ENCODE measurements around the gene RASAL2. TPM values are rescaled to one million over a fixed set of nuclear protein-coding genes. Genes with fewer than 3 reads are reported as not detected.

Gene RASAL2
- total RNA-seq, 2 experiments from 2014 or later, result not detected

GRCh38 chr1:178209935-178210334 lies 116.0 kb downstream of the RASAL2 start:
- ChIA-PET POLR2A (no interaction called here), CTCF (no interaction called here)
- Mint-ChIP-seq H3K27me3 (no peaks in the 10 kb centered on the region), H3K9me3 (peaks cover 39% of the 10 kb centered on the region), H3K4me1 (ENCODE audit: low read depth) (no peaks in the 10 kb centered on the region), H3K27ac (no peak overlapping the region), H3K4me3 (no peak overlapping the region), H3K36me3 (ENCODE audit: low read depth) (no peaks in the 10 kb centered on the region)
- intact Hi-C loops (cut with micrococcal nuclease), result no loop called here
- TF ChIP-seq CTCF (IDR thresholded peaks at IDR 0.05), result no peak
- no peak for DNase-seq
- ATAC-seq, result no peak

- ChIA-PET POLR2A (no interaction called here), CTCF (no interaction called here)
- no peak for TF ChIP-seq CTCF (IDR thresholded peaks at IDR 0.05)
- Mint-ChIP-seq H3K9me3 (peaks cover 3% of the 10 kb centered on the region), H3K4me3 (no peak overlapping the region), H3K27ac (no peak overlapping the region), H3K36me3 (ENCODE audit: low read depth) (no peaks in the 10 kb centered on the region), H3K27me3 (no peaks in the 10 kb centered on the region), H3K4me1 (ENCODE audit: low read depth) (no peaks in the 10 kb centered on the region)
- intact Hi-C loops (cut with micrococcal nuclease), result no loop called here
- no peak for ATAC-seq
- no peak for DNase-seq
Observed at GRCh38 chr1:178218550-178218949, 124.6 kb downstream of the RASAL2 start.

GRCh38 chr1:178220094-178220493 lies 126.2 kb downstream of the RASAL2 start:
- peaks cover 3% of the 10 kb centered on the region for H3K9me3 Mint-ChIP-seq
- ATAC-seq (no peak), DNase-seq (no peak)
- no peaks in the 10 kb centered on the region for H3K36me3 Mint-ChIP-seq (ENCODE audit: low read depth)
- H3K4me3 Mint-ChIP-seq, result no peak overlapping the region
- H3K27ac Mint-ChIP-seq, result no peak overlapping the region
- intact Hi-C loops (cut with micrococcal nuclease), result no loop called here
- H3K27me3 Mint-ChIP-seq, result no peaks in the 10 kb centered on the region
- POLR2A ChIA-PET, result no interaction called here
- no peak for TF ChIP-seq CTCF (IDR thresholded peaks at IDR 0.05)
- H3K4me1 Mint-ChIP-seq (ENCODE audit: low read depth), result no peaks in the 10 kb centered on the region
- CTCF ChIA-PET, result no interaction called here

GRCh38 chr1:178223289-178223688 lies 129.4 kb downstream of the RASAL2 start:
- ChIA-PET POLR2A (no interaction called here), CTCF (no interaction called here)
- Mint-ChIP-seq H3K4me1 (ENCODE audit: low read depth) (no peaks in the 10 kb centered on the region), H3K9me3 (peaks cover 3% of the 10 kb centered on the region), H3K27ac (no peak overlapping the region), H3K4me3 (no peak overlapping the region), H3K36me3 (ENCODE audit: low read depth) (no peaks in the 10 kb centered on the region), H3K27me3 (no peaks in the 10 kb centered on the region)
- ATAC-seq (no peak), DNase-seq (no peak)
- no peak for TF ChIP-seq CTCF (IDR thresholded peaks at IDR 0.05)
- intact Hi-C loops (cut with micrococcal nuclease), result no loop called here

GRCh38 chr1:178224358-178224757 lies 130.5 kb downstream of the RASAL2 start:
- ChIA-PET POLR2A (no interaction called here), CTCF (no interaction called here)
- intact Hi-C loops (cut with micrococcal nuclease), result no loop called here
- no peak for TF ChIP-seq CTCF (IDR thresholded peaks at IDR 0.05)
- Mint-ChIP-seq H3K4me1 (ENCODE audit: low read depth) (no peaks in the 10 kb centered on the region), H3K27me3 (no peaks in the 10 kb centered on the region), H3K36me3 (ENCODE audit: low read depth) (no peaks in the 10 kb centered on the region), H3K4me3 (no peak overlapping the region), H3K27ac (no peak overlapping the region), H3K9me3 (peaks cover 3% of the 10 kb centered on the region)
- ATAC-seq (no peak), DNase-seq (no peak)

Measured in activated CD8-positive, alpha-beta T cell treated with anti-CD3 and anti-CD28 coated beads for 36 hours (primary cell).